Ectodermal cell (in vitro differentiated cells): ENCODE measurements around the gene TTPAL.

ENCODE experiments used
- H3K27ac ChIP-seq: 2 replicates; pipeline ENCODE4 v1.7.0; 2013; ENCODE audit warnings: mild to moderate bottlenecking, low read depth, low read length; ENCODE audit not compliant: insufficient read depth, poor library complexity, severe bottlenecking
- H3K27me3 ChIP-seq: 2 replicates; pipeline ENCODE4 v1.7.0; 2013; ENCODE audit warnings: mild to moderate bottlenecking, low read length; ENCODE audit not compliant: insufficient read depth, control insufficient read depth, poor library complexity, severe bottlenecking
- H3K36me3 ChIP-seq: one replicate; pipeline ENCODE4 v1.7.0; 2013; ENCODE audit warnings: low read length; ENCODE audit not compliant: control insufficient read depth, insufficient read depth
- H3K4me1 ChIP-seq: one replicate; pipeline ENCODE4 v1.7.0; 2013; ENCODE audit warnings: low read length; ENCODE audit not compliant: control insufficient read depth, insufficient read depth
- H3K4me3 ChIP-seq: 2 replicates; pipeline ENCODE4 v1.7.0; 2013; ENCODE audit warnings: low read depth, low read length, control low read depth; ENCODE audit not compliant: insufficient read depth
- H3K9me3 ChIP-seq: 2 replicates; pipeline ENCODE4 v1.7.0; 2013; ENCODE audit warnings: mild to moderate bottlenecking, low read length, moderate library complexity; ENCODE audit not compliant: control insufficient read depth
- WGBS, 2 experiments: methylation state at CpG; one replicate each; pipeline ENCODE4 v1.1.7; 2013; ENCODE audit warnings: missing lambda C conversion rate in 2 of 2; 5-methylcytosine and 5-hydroxymethylcytosine counted together

Gene TTPAL

DNA sequence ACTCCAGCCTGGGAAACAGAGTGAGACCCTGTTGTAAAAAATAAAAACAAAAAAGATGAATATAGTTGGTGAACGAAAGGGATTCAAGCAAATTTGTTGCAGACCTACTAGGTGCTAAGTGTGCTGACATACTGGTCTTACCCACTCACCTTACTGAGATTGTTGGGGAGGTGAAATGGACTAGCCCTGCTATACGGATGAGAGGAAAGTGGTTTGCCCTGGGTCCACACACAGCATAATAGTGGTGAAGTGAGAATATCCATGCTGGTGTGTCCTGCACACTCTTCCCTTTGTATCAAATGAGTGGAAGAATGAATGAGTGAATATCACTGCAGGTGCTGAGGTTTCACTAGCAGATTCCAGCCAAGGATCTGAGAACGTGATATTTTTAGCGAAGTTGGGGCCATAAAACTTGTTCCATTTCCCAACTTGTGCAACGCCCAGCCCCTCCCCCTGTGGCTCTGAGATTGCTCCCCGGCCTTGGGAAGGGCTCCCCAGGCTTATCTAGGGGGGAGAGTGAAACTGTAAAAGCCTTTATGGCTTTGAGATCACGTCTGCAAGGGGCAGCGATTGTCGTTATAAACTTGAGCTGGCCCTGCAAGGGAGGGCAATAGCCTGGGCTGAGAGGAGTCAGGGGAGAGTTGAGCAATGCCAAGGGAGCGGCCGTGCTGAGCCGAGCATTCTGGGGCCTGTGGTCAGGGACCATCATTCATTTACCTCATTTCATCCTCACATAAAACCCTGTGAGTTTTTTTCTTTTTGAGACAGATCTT lies 33.2 kb upstream of the TTPAL start:
- no peaks in the 10 kb centered on the region for H3K36me3 ChIP-seq
- no peaks in the 10 kb centered on the region for H3K4me1 ChIP-seq
- H3K9me3 ChIP-seq, result no peaks in the 10 kb centered on the region
- no peaks in the 10 kb centered on the region for H3K27me3 ChIP-seq
- WGBS, 2 experiments, result 85 to 86% methylated on average over 12 of the region's 12 CpGs
- no peak overlapping the region for H3K27ac ChIP-seq
- H3K4me3 ChIP-seq, result no peak overlapping the region

DNA sequence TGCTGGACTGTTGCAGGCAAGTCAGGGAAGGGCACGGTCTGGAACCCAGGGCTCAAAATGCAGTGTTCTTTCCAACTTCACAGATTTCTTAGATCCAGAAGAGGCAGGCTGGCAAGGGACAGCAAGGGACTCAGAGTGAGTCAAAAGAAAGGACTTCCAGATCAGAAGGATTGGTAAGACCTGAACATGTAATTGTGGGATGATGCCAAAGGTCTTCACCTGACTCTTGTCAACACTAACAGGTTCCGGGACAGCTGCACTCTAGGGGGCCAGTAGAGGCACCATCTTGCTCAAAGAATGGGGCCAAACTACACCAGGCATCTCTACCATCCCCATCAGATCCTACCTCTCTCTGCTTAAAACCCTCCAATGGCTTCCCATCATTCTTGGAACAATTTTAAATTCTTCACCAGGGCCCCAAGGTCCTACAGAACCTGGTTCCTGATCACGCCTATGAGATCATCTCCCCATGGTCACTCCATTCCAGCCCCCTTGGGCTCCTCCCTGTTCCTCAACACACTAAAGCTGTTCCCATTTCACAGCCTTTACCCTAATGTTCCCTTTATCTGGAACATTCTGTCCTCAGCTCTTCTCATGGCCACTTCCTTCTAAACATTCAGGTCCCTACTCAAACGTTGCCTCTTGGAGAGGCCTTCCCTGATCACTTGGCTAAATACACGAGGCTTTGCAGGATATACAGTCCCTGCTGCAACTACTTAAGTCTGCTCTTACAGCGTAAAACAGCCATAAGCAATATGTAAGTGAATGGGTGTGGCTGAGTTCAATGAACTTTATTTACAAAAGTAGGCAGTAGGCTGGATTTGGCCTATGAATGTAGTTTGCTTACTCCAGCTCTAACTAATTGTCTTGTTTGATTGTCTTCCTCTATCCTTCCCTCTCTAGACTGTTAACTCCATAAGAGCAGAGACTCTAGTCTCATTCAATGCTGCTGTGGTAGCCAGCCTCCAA lies 29.6 kb upstream of the TTPAL start:
- WGBS, 2 experiments, result 87 to 90% methylated on average over 6 of the region's 6 CpGs
- no peaks in the 10 kb centered on the region for H3K4me1 ChIP-seq
- H3K9me3 ChIP-seq, result no peaks in the 10 kb centered on the region
- no peak overlapping the region for H3K4me3 ChIP-seq
- no peaks in the 10 kb centered on the region for H3K36me3 ChIP-seq
- H3K27me3 ChIP-seq, result no peaks in the 10 kb centered on the region
- H3K27ac ChIP-seq, result no peak overlapping the region

DNA sequence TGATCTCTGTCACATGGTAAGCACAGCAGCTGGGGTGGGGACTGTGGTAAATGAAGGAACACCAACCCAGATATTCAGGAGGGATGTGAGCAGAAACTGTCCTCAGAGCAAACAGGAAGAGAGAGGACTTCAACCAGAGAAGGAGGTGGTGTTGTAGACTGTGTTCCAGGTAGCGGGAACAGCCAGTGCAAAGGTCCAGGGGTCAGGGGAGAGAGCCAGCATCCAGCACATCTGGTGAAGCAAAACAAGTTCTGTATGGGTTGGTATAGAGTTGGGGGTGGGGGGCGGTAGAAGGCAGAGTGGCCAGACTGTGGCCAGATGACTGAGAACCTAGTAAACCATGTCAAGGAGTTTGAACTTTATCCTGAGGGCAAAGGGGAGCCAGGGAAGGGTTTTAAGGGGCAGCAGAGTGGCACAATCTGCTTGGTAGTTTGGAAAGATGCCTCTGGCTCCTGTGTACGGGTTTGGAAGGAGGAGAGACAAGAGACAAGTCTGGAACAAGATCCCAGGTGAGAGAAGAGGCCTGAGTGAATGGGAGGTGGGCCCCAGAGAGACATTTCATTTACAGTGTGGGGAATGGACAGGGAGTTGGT lies 27.8 kb upstream of the TTPAL start:
- H3K27me3 ChIP-seq, result no peaks in the 10 kb centered on the region
- no peaks in the 10 kb centered on the region for H3K36me3 ChIP-seq
- H3K9me3 ChIP-seq, result no peaks in the 10 kb centered on the region
- H3K4me3 ChIP-seq, result no peak overlapping the region
- H3K27ac ChIP-seq, result no peak overlapping the region
- H3K4me1 ChIP-seq, result no peaks in the 10 kb centered on the region
- 89 to 91% methylated on average over 3 of the region's 3 CpGs for WGBS, 2 experiments

DNA sequence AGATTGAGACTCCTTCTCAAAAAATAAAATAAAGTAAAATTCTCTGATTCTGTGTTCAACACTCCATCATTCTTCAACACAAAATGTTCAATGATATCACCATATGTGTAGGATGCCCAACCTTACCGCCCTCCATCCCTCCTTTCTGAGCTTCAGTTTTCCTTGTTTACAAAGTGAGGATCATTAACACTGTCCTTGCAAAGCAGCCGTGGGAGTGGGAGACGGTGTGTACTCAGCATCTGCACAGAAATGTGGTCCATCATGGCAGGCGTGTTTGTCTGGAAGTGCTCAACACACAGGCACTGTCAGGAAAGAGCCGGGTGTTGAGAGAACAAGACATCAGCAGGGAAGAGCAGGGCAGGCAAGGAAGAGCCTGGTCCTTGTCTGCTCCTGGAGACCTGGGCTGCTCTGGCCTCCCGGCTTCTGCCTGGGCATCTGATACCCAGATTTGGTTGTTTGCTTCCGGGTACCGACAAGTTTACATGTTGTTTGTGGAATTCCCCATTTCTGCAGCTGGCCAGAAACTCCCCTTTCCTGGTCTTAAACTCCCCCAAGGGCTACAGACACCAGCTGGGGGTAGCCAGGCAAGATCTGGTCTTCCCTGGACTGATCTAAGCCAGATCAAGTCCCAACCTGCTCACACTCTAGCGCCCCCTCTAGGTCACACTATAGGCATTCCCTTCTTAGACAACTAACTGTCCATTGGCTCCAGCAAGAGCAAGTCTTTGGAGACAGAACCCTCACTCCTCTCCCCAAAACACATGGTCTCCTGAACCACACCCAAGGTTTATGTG lies 26.7 kb upstream of the TTPAL start:
- WGBS, 2 experiments, result 76 to 79% methylated on average over 9 of the region's 9 CpGs
- Histone ChIP-seq H3K27me3 (no peaks in the 10 kb centered on the region), H3K36me3 (no peaks in the 10 kb centered on the region), H3K9me3 (no peaks in the 10 kb centered on the region), H3K4me1 (no peaks in the 10 kb centered on the region), H3K27ac (no peak overlapping the region), H3K4me3 (no peak overlapping the region)

DNA sequence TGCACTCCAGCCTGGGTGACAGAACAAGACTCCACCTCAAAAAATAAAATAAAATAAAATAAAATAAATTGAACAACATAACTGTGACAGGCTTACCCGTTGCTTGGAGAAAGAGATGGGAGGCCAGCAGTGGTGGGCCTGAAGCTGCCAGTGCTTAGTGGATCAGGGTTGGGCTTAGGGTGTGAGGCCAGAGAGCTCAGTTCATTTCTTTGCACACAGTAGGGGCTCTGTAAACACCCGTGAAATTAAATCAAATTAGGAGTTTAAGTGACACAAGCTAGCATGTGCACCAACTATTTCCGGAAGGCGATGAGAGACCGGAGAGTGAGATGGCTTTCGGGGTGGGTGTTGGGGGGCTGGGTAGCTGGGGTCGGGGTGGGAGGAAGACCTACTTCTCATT lies 25.8 kb upstream of the TTPAL start:
- Histone ChIP-seq H3K27ac (no peak overlapping the region), H3K27me3 (no peaks in the 10 kb centered on the region), H3K4me3 (no peak overlapping the region), H3K4me1 (no peaks in the 10 kb centered on the region), H3K9me3 (no peaks in the 10 kb centered on the region), H3K36me3 (no peaks in the 10 kb centered on the region)
- 91 to 92% methylated on average over 7 of the region's 7 CpGs for WGBS, 2 experiments

DNA sequence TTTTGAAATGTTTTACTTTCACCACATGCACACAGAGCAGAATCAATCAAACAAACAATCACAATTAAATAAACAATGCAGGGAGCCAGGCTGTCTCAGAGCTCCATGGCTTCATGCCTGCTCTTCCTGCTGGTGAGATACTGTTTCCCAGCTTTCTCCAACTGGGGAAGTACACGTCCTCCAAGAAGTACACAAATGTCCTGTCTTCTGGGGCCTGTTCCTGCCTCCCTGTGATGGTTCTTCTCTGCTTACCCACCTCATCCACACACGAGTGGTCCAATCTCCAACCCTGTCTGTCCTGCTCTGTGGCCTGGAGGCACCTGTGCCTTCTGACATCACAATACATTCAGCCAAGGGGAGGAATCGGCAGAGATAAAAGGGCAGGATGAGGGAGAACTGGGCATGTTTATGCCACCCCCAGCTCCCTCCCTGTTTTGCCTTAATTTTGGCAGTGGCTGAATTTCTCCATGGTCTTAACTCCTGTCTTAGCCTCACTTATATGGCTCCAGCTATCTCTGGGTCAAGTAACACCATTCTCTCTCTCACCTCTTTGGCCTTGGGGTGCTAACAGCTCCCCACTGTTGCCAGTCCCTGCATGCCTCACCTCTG lies 25.3 kb upstream of the TTPAL start:
- Histone ChIP-seq H3K4me1 (no peaks in the 10 kb centered on the region), H3K9me3 (no peaks in the 10 kb centered on the region), H3K27ac (no peak overlapping the region), H3K36me3 (no peaks in the 10 kb centered on the region), H3K4me3 (no peak overlapping the region), H3K27me3 (no peaks in the 10 kb centered on the region)
- WGBS, 2 experiments, result 73 to 74% methylated on average over 3 of the region's 3 CpGs

DNA sequence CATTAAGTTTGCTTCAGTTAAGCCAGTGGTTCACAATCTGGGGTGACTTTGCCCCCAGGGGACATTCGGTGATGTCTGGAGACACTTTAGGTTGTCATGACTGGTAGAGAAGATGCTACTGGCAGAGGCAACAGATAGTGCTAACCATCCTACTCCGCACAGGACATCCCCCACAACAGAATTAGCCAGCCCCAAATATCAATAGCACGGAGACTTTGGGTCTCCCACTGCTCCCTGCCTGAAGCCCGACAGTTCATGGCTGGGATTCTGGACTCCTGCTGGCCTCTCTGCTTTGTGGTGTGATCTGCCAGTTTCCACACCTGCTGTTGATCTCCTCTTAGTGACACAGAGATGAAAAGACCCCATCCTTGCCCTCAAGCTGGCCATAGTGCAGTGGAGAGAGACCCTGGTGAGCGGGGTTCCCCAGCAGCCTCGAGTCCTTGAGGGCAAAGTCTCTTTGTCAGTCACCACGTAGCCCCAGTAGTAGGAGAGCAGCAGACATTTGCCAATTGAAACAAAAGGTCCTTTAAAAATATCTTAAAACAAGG lies 24.7 kb upstream of the TTPAL start:
- WGBS, 2 experiments, result 47 to 50% methylated on average over 7 of the region's 7 CpGs
- H3K9me3 ChIP-seq, result no peaks in the 10 kb centered on the region
- H3K27ac ChIP-seq, result no peak overlapping the region
- H3K27me3 ChIP-seq, result no peaks in the 10 kb centered on the region
- H3K4me3 ChIP-seq, result no peak overlapping the region
- no peaks in the 10 kb centered on the region for H3K4me1 ChIP-seq
- H3K36me3 ChIP-seq, result no peaks in the 10 kb centered on the region

DNA sequence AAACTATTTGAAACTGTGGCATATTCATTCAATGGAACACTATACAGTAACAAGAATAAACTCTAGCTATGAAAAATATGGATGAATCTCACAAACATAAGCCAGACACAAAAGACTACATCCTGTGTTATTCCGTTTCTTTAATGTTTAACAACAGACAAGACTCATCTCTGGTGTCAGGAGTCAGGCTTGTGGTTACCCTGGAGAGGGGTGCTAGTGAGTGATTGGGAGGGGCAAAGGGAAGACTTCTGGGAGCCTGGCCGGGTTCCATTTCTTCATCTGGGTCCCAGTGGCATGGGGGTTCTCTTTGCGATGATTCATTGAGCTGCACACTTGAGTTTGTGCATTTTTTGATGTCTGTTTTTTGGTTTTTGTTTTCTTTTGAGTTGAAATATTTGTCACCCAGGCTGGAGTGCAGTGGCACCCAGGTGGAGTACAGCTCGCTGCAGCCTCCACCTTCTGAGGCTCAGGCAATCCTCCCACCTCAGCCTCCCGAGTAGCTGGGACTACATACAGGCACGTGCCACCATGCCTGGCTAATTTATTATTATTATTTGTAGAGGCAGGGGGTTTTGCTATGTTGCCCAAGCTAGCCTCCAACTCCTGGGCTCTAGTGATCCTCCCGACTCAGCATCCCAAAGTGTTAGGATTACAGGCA lies 21.2 kb upstream of the TTPAL start:
- Histone ChIP-seq H3K27ac (no peak overlapping the region), H3K36me3 (no peaks in the 10 kb centered on the region), H3K4me3 (no peak overlapping the region), H3K9me3 (no peaks in the 10 kb centered on the region), H3K4me1 (no peaks in the 10 kb centered on the region), H3K27me3 (no peaks in the 10 kb centered on the region)
- WGBS, 2 experiments, result 86 to 96% methylated on average over 7 of the region's 7 CpGs

DNA sequence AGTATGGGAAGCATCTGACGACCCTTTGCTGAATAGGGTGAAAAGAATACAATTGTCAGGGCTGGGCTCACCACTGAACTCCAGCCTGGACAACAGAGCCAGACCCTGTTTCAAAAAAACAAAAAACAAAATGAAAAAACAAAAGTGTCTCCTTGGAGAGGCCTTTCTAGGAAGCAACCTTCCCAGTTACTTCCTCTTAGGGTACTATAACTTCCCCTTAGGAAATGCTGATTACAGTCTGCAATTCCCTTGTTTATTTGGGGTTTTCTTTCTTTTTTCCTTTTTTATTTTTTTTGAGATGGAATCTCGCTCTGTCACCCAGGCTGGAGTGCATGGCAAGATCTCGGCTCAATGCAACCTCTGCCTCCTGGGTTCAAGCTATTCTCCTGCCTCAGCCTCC lies 20.5 kb upstream of the TTPAL start:
- 87 to 90% methylated on average over 3 of the region's 3 CpGs for WGBS, 2 experiments
- H3K27me3 ChIP-seq, result no peaks in the 10 kb centered on the region
- no peaks in the 10 kb centered on the region for H3K36me3 ChIP-seq
- H3K9me3 ChIP-seq, result no peaks in the 10 kb centered on the region
- H3K4me3 ChIP-seq, result no peak overlapping the region
- no peaks in the 10 kb centered on the region for H3K4me1 ChIP-seq
- no peak overlapping the region for H3K27ac ChIP-seq
